Right lobe of liver (tissue), 4 donors: ENCODE data around the gene DMWD.
A peak's percentile ranks its signal among the peaks of the same experiment; 100 is the strongest.

Source experiments
- POLR2A ChIP-seq: fragments of 450-650 bp; IDR thresholded peaks from one replicate; pipeline ENCODE4 v1.6.1; 2017; ENCODE audit warnings: antibody characterized with exemption, mild to moderate bottlenecking
- TF ChIP-seq, protein P1 (sequence below), 4 donors: fragments of 200-600 bp in 3 of 4; fragments of 450-650 bp in 1 of 4; IDR thresholded peaks; one replicate each; pipeline versions ENCODE4 v1.5.1 to v1.8.0; 2016 to 2022; ENCODE audit warnings: antibody characterized with exemption in 4 of 4, mild to moderate bottlenecking in 2 of 4
- donor health status: DM: no; HTN: no; CAD: no.
- donor health status: DM: no; HTN: no; CAD: no.
- donor health status: DM: no; HTN: yes; CAD: no.

DNA sequence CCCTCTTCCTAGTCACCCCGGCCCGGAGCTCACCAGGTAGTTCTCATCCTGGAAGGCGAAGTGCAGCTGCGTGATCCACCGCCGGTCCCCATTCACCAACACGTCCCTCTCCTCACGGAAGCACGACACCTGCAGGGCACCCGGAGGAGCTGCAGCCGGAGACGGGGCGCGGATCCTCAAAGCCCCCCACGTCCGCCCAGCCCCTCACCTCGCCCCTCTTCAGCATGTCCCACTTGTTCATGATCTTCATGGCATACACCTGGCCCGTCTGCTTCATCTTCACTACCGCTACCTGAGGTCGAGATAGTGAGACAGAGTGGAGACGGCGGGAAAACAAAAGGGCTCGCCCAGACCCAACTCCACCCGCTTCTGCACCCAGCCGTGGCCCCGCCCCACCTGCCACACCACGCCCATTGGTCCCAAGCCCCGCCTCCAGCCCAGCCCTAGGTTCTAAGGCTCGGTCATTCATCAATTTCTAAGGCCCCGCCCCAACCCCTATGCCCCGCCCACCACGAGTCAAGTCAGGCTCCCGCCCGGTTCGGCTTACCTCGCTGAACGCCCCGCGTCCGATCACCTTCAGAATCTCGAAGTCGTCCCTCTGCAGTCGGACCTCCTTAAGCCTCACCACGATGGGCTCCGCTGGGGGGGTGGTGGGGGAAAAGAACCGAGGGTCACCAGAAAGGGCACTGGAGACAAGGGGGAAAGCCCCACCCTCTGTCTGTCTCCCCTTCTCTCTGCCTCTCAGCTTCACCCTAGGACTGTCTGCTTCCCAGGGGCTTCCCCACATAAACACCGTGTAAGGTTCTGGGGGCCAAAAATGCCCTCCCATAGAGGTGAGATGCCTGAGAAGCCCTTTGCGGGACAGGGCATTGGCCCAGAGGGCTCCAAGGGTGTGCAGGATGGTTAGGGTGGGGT lies 13.2 kb downstream of the DMWD start:
- TF ChIP-seq, protein P1, sequence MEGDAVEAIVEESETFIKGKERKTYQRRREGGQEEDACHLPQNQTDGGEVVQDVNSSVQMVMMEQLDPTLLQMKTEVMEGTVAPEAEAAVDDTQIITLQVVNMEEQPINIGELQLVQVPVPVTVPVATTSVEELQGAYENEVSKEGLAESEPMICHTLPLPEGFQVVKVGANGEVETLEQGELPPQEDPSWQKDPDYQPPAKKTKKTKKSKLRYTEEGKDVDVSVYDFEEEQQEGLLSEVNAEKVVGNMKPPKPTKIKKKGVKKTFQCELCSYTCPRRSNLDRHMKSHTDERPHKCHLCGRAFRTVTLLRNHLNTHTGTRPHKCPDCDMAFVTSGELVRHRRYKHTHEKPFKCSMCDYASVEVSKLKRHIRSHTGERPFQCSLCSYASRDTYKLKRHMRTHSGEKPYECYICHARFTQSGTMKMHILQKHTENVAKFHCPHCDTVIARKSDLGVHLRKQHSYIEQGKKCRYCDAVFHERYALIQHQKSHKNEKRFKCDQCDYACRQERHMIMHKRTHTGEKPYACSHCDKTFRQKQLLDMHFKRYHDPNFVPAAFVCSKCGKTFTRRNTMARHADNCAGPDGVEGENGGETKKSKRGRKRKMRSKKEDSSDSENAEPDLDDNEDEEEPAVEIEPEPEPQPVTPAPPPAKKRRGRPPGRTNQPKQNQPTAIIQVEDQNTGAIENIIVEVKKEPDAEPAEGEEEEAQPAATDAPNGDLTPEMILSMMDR (IDR thresholded peaks at IDR 0.05) = peak; percentile 51 to 66 (median 60)
- TF ChIP-seq POLR2A = no peak
